Measurements from ENCODE around the gene PPM1E.

- TF ChIP-seq SIN3A (IDR thresholded peaks at IDR 0.05; ENCODE audit: borderline replicate concordance, insufficient read depth, low read length) = no peak
- no peak for TF ChIP-seq POLR2AphosphoS5 (IDR thresholded peaks at IDR 0.05; ENCODE audit: low read depth, low read length)
- no peak for TF ChIP-seq REST (IDR thresholded peaks at IDR 0.05; ENCODE audit: insufficient read depth in 1 of 2, low read depth in 2 of 2, low read length in 2 of 2)
- no peak for TF ChIP-seq TAF1 (IDR thresholded peaks at IDR 0.05; ENCODE audit: borderline replicate concordance, insufficient read depth, low read length)
- TF ChIP-seq FOXP2 (optimal IDR thresholded peaks at IDR 0.05; ENCODE audit: borderline replicate concordance, extremely low read depth, extremely low read length, insufficient read depth) = no peak
These were observed 243.8 kb downstream of the PPM1E start for GRCh38 chr17:58999500-58999899.
